ENCODE results near the gene TBL1X.
A peak's percentile ranks its signal among the peaks of the same experiment; 100 is the strongest.
"Not testable (repeated sequence)": the region's sequence is repeated elsewhere in the genome, so short reads cannot be mapped to it uniquely, and the experiment has no call there.

The TBL1X gene

DNA sequence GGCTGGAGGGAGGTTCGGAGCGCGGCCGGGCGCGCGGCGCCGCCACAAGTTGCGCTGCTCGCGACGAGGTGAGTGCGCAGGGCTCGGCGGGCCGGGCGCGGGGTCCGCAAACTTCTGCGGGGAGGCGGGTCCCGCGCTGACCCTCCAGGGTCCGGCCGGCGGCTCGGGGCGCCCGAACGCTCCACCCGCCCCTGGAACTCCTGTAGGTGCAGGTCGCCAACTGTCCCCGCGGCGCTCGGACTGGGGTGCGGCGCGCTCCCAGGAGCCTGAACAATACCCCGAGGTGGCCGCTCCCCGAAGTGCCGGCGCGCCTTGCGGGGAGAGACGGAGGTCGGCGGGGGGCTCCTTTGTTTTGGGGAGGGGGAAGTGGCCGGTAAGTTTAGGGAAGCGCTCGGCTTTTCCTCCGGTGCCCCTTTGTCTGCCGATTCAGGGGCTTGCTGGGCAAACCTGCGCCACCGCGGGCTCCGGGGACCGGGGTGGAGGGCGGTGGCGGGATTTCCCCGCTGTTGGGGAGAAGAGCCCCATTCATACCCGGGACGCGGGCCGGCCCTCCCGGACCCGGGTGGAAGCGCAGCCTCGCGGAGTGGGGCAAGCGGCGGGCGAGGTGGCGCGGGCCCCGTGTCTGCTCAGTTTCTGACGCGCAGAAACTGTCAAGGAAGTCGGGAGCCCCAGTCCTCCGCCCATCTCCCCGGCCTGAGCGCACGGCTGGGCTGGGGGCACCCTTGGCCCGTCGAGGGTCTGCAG, 694 bp downstream of the TBL1X start:
- H3K27me3 ChIP-seq (ENCODE audit: control insufficient read depth, insufficient read depth, low read length): no peaks in the 10 kb centered on the region
- H3K9ac ChIP-seq (ENCODE audit: low read length): no peak overlapping the region
- H3K36me3 ChIP-seq (ENCODE audit: control insufficient read depth, insufficient read depth, low read length): no peaks in the 10 kb centered on the region
- H3K4me3 ChIP-seq (ENCODE audit: low read length): peak overlapping the region; percentile 31
- peaks cover 4% of the 10 kb centered on the region for H3K4me1 ChIP-seq (ENCODE audit: control insufficient read depth, insufficient read depth, low read length)
- H3K27ac ChIP-seq (ENCODE audit: low read depth, low read length): peak overlapping the region; percentile 51

DNA sequence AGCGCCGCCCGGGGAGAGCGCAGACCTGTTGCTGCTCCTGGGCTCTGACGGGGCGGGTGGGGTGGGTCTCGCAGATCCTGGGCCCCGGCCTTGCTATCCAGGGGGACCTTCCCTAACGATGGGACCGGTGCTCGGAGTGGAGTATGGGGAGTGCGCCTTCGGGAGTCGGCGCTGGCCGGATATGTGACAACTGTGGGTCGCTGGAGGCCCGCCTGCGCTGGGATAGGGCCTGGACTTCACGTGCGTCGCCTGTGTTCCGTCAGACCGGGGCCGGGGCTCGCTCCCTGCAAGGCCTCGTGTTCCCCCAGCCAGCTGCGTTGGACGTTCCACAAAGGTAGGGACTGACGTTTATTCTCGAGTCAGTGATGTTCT, 1.3 kb downstream of the TBL1X start:
- Histone ChIP-seq H3K4me3 (ENCODE audit: low read length) (peak overlapping the region; percentile 31), H3K36me3 (ENCODE audit: control insufficient read depth, insufficient read depth, low read length) (no peaks in the 10 kb centered on the region), H3K9ac (ENCODE audit: low read length) (no peak overlapping the region), H3K27ac (ENCODE audit: low read depth, low read length) (no peak overlapping the region), H3K27me3 (ENCODE audit: control insufficient read depth, insufficient read depth, low read length) (no peaks in the 10 kb centered on the region), H3K4me1 (ENCODE audit: control insufficient read depth, insufficient read depth, low read length) (peaks cover 4% of the 10 kb centered on the region)

DNA sequence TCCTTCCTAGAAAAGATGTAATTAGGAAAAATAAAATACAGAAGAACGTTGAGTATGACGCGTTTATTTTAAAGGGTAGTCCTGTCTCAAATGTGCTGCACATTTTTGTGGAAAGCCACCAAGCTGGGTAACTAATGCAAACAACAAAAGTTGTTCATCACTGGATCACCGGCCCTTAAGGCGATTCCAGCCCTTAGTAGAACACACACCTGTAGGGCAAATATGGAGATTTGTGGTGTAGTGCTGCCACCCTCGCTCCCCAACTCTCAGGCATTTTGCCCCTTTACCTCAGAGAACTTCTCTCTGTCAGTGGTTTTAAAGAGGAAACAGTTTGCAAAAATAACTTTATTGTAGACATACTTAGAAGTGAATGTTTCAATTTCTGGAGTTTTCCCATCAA, 1.9 kb downstream of the TBL1X start:
- peaks cover 4% of the 10 kb centered on the region for H3K4me1 ChIP-seq (ENCODE audit: control insufficient read depth, insufficient read depth, low read length)
- no peak overlapping the region for H3K9ac ChIP-seq (ENCODE audit: low read length)
- no peaks in the 10 kb centered on the region for H3K36me3 ChIP-seq (ENCODE audit: control insufficient read depth, insufficient read depth, low read length)
- H3K4me3 ChIP-seq (ENCODE audit: low read length): peak overlapping the region; percentile 31
- H3K27ac ChIP-seq (ENCODE audit: low read depth, low read length): no peak overlapping the region
- no peaks in the 10 kb centered on the region for H3K27me3 ChIP-seq (ENCODE audit: control insufficient read depth, insufficient read depth, low read length)

DNA sequence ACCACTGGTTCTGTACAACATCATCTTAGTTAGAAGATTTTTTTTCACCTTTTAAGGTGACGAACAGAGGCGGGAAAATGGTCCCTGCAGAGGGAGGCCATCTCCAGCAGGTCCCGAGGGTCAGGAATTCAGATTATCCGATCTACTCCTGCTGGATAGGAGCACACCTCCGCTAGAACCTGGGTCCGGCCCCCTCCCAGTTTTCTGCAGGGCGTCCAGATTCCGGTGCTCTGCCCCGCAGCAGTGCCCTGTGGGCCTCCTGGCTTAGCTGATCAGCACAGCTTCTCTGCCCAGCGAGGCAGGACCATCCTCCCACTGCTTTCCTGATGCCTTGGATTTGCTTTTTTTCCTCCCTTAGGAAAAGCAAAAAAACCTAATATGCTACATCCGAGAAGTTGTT, 2.3 kb downstream of the TBL1X start:
- no peaks in the 10 kb centered on the region for H3K27me3 ChIP-seq (ENCODE audit: control insufficient read depth, insufficient read depth, low read length)
- no peaks in the 10 kb centered on the region for H3K36me3 ChIP-seq (ENCODE audit: control insufficient read depth, insufficient read depth, low read length)
- no peak overlapping the region for H3K4me3 ChIP-seq (ENCODE audit: low read length)
- H3K4me1 ChIP-seq (ENCODE audit: control insufficient read depth, insufficient read depth, low read length): peaks cover 4% of the 10 kb centered on the region
- no peak overlapping the region for H3K27ac ChIP-seq (ENCODE audit: low read depth, low read length)
- no peak overlapping the region for H3K9ac ChIP-seq (ENCODE audit: low read length)

- Histone ChIP-seq H3K27me3 (ENCODE audit: control insufficient read depth, insufficient read depth, low read length) (no peaks in the 10 kb centered on the region), H3K36me3 (ENCODE audit: control insufficient read depth, insufficient read depth, low read length) (no peaks in the 10 kb centered on the region), H3K27ac (ENCODE audit: low read depth, low read length) (no peak overlapping the region), H3K4me1 (ENCODE audit: control insufficient read depth, insufficient read depth, low read length) (no peaks in the 10 kb centered on the region), H3K4me3 (ENCODE audit: low read length) (no peak overlapping the region), H3K9ac (ENCODE audit: low read length) (no peak overlapping the region)
Measured at GRCh38 chrX:9467751-9468150, 2.9 kb downstream of the TBL1X start.

- Histone ChIP-seq H3K27me3 (ENCODE audit: control insufficient read depth, insufficient read depth, low read length) (no peaks in the 10 kb centered on the region), H3K27ac (ENCODE audit: low read depth, low read length) (no peak overlapping the region), H3K9ac (ENCODE audit: low read length) (no peak overlapping the region), H3K36me3 (ENCODE audit: control insufficient read depth, insufficient read depth, low read length) (no peaks in the 10 kb centered on the region), H3K4me3 (ENCODE audit: low read length) (no peak overlapping the region), H3K4me1 (ENCODE audit: control insufficient read depth, insufficient read depth, low read length) (no peaks in the 10 kb centered on the region)
Measured at GRCh38 chrX:9471571-9471985, 6.7 kb downstream of the TBL1X start.

- Histone ChIP-seq H3K27ac (ENCODE audit: low read depth, low read length) (no peak overlapping the region), H3K9ac (ENCODE audit: low read length) (no peak overlapping the region), H3K4me1 (ENCODE audit: control insufficient read depth, insufficient read depth, low read length) (no peaks in the 10 kb centered on the region), H3K36me3 (ENCODE audit: control insufficient read depth, insufficient read depth, low read length) (no peaks in the 10 kb centered on the region), H3K4me3 (ENCODE audit: low read length) (no peak overlapping the region), H3K27me3 (ENCODE audit: control insufficient read depth, insufficient read depth, low read length) (no peaks in the 10 kb centered on the region)
Measured at GRCh38 chrX:9473708-9474107, 8.8 kb downstream of the TBL1X start.

- not testable (repeated sequence) for H3K4me1 ChIP-seq (ENCODE audit: control insufficient read depth, insufficient read depth, low read length); H3K4me3 ChIP-seq (ENCODE audit: low read length); H3K9ac ChIP-seq (ENCODE audit: low read length); H3K36me3 ChIP-seq (ENCODE audit: control insufficient read depth, insufficient read depth, low read length); H3K27me3 ChIP-seq (ENCODE audit: control insufficient read depth, insufficient read depth, low read length); H3K27ac ChIP-seq (ENCODE audit: low read depth, low read length)
Measured at GRCh38 chrX:9475417-9475816, 10.6 kb downstream of the TBL1X start.

DNA sequence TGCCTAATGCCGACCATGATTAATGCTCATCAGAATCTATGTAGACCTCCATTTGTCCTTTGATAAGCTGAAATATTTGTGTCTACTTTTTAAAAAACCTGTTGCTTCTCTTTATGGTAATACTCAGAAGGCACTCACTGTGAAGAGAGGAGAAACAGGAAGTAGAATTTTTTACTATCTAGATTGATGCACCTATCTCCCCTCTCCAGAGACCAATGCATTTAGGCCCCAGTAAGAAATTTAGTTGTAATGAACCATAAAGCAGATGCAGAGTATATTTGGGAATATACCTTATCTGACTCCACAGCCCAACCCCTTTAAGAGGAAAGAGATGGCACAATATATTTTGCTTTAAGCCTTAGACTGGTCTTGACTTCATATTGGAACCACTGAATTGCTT, 11.1 kb downstream of the TBL1X start:
- Histone ChIP-seq H3K4me1 (ENCODE audit: control insufficient read depth, insufficient read depth, low read length) (no peaks in the 10 kb centered on the region), H3K27ac (ENCODE audit: low read depth, low read length) (no peak overlapping the region), H3K4me3 (ENCODE audit: low read length) (no peak overlapping the region), H3K36me3 (ENCODE audit: control insufficient read depth, insufficient read depth, low read length) (no peaks in the 10 kb centered on the region), H3K9ac (ENCODE audit: low read length) (no peak overlapping the region), H3K27me3 (ENCODE audit: control insufficient read depth, insufficient read depth, low read length) (no peaks in the 10 kb centered on the region)

GRCh38 chrX:9476810-9477575, 12.1 kb downstream of the TBL1X start:
- no peak overlapping the region for H3K9ac ChIP-seq (ENCODE audit: low read length)

GRCh38 chrX:9482408-9482807, 17.6 kb downstream of the TBL1X start:
- Histone ChIP-seq H3K27me3 (ENCODE audit: control insufficient read depth, insufficient read depth, low read length) (no peaks in the 10 kb centered on the region), H3K9ac (ENCODE audit: low read length) (no peak overlapping the region), H3K4me1 (ENCODE audit: control insufficient read depth, insufficient read depth, low read length) (no peaks in the 10 kb centered on the region), H3K4me3 (ENCODE audit: low read length) (no peak overlapping the region), H3K27ac (ENCODE audit: low read depth, low read length) (no peak overlapping the region), H3K36me3 (ENCODE audit: control insufficient read depth, insufficient read depth, low read length) (no peaks in the 10 kb centered on the region)

More at GRCh38 chrX:9476810-9477575, 12.1 kb downstream of the TBL1X start:
- Histone ChIP-seq H3K4me3 (ENCODE audit: low read length) (no peak overlapping the region), H3K27me3 (ENCODE audit: control insufficient read depth, insufficient read depth, low read length) (no peaks in the 10 kb centered on the region), H3K27ac (ENCODE audit: low read depth, low read length) (no peak overlapping the region), H3K36me3 (ENCODE audit: control insufficient read depth, insufficient read depth, low read length) (no peaks in the 10 kb centered on the region), H3K4me1 (ENCODE audit: control insufficient read depth, insufficient read depth, low read length) (no peaks in the 10 kb centered on the region)

- Histone ChIP-seq H3K27me3 (ENCODE audit: control insufficient read depth, insufficient read depth, low read length) (no peaks in the 10 kb centered on the region), H3K36me3 (ENCODE audit: control insufficient read depth, insufficient read depth, low read length) (no peaks in the 10 kb centered on the region), H3K27ac (ENCODE audit: low read depth, low read length) (no peak overlapping the region), H3K4me1 (ENCODE audit: control insufficient read depth, insufficient read depth, low read length) (no peaks in the 10 kb centered on the region), H3K9ac (ENCODE audit: low read length) (no peak overlapping the region), H3K4me3 (ENCODE audit: low read length) (no peak overlapping the region)
Measured at GRCh38 chrX:9482837-9483236, 18.0 kb downstream of the TBL1X start.

GRCh38 chrX:9483376-9483775, 18.5 kb downstream of the TBL1X start:
- Histone ChIP-seq H3K9ac (ENCODE audit: low read length) (no peak overlapping the region), H3K27ac (ENCODE audit: low read depth, low read length) (no peak overlapping the region), H3K4me1 (ENCODE audit: control insufficient read depth, insufficient read depth, low read length) (no peaks in the 10 kb centered on the region), H3K4me3 (ENCODE audit: low read length) (no peak overlapping the region), H3K36me3 (ENCODE audit: control insufficient read depth, insufficient read depth, low read length) (no peaks in the 10 kb centered on the region), H3K27me3 (ENCODE audit: control insufficient read depth, insufficient read depth, low read length) (no peaks in the 10 kb centered on the region)

All from rectal smooth muscle tissue (tissue), 1 donor.